RKO (cell line): ENCODE measurements around the gene MAP4K4.

Source experiments
- DNase-seq: peaks from one replicate; pipeline ENCODE4 v3.0.0-alpha.2; 2016; ENCODE audit warnings: low spot score

MAP4K4 gene

GRCh38 chr2:101869527-101869926, 172.0 kb downstream of the MAP4K4 start:
- DNase-seq: no peak

- no peak for DNase-seq
Measured at GRCh38 chr2:101870444-101870843, 172.9 kb downstream of the MAP4K4 start.

- no peak for DNase-seq
Measured at GRCh38 chr2:101871480-101871879, 174.0 kb downstream of the MAP4K4 start.

- no peak for DNase-seq
Measured at GRCh38 chr2:101872480-101872879, 175.0 kb downstream of the MAP4K4 start.

- DNase-seq: peak; percentile 16
Measured at GRCh38 chr2:101873543-101873942, 176.0 kb downstream of the MAP4K4 start.

- no peak for DNase-seq
Measured at GRCh38 chr2:101874069-101874468, 176.6 kb downstream of the MAP4K4 start.

- DNase-seq: no peak
Measured at GRCh38 chr2:101879466-101879865, 182.0 kb downstream of the MAP4K4 start.

GRCh38 chr2:101881131-101881530, 183.6 kb downstream of the MAP4K4 start:
- no peak for DNase-seq

GRCh38 chr2:101882769-101883307, 185.3 kb downstream of the MAP4K4 start:
- DNase-seq: no peak

- DNase-seq: peak; percentile 79
Measured at GRCh38 chr2:101883860-101884259, 186.4 kb downstream of the MAP4K4 start.

GRCh38 chr2:101884423-101884822, 186.9 kb downstream of the MAP4K4 start:
- DNase-seq: no peak

GRCh38 chr2:101887328-101887727, 189.8 kb downstream of the MAP4K4 start:
- no peak for DNase-seq

- DNase-seq: no peak
Measured at GRCh38 chr2:101889460-101890098, 192.1 kb downstream of the MAP4K4 start.

- DNase-seq: no peak
Measured at GRCh38 chr2:101892377-101892776, 194.9 kb downstream of the MAP4K4 start.

GRCh38 chr2:101893681-101894381, 196.3 kb downstream of the MAP4K4 start:
- no peak for DNase-seq

- no peak for DNase-seq
Measured at GRCh38 chr2:101895039-101895438, 197.5 kb downstream of the MAP4K4 start.

- DNase-seq: no peak
Measured at GRCh38 chr2:101895819-101896322, 198.4 kb downstream of the MAP4K4 start.

- no peak for DNase-seq
Measured at GRCh38 chr2:101897301-101897700, 199.8 kb downstream of the MAP4K4 start.

- DNase-seq: no peak
Measured at GRCh38 chr2:101899265-101899664, 201.8 kb downstream of the MAP4K4 start.

- no peak for DNase-seq
Measured at GRCh38 chr2:101899871-101900270, 202.4 kb downstream of the MAP4K4 start.

GRCh38 chr2:101900375-101900774, 202.9 kb downstream of the MAP4K4 start:
- no peak for DNase-seq

- DNase-seq: no peak
Measured at GRCh38 chr2:101901241-101901640, 203.7 kb downstream of the MAP4K4 start.

- no peak for DNase-seq
Measured at GRCh38 chr2:101902169-101902568, 204.7 kb downstream of the MAP4K4 start.
